NCI-H187 (cell line): ENCODE results near the gene FAM236C.
"Not testable (repeated sequence)": the region's sequence is repeated elsewhere in the genome, so short reads cannot be mapped to it uniquely, and the experiment has no call there.

Experiments
- DNase-seq, 2 experiments: peaks; one replicate each; lab custom pipeline; 2025; lab: John Stamatoyannopoulos, UW

The FAM236C gene

DNA sequence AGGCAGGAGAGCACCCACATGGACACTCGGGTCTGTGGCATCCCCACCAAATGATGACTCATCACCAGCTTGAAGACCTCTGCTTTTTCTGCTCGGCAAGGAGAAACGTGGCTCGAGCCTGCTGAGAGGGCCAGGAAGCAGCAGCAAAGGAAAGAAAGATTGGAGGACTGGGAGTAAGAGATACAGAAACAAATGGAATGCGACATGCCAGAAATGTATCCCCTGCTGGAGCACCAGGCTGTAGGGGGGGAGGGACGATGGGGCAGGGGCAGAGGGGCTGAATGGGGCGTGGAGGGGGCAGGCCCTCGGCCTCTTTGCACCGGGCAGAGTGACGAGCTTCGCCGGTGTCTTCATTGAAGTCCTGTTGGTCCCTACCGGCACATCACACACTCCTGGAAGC lies at the start of gene FAM236C:
Gene FAM236C (plus strand): TSS at position 301 of the 400 bp plus-strand sequence. CDS start 100 bp downstream, outside the sequence.
- not testable (repeated sequence) for DNase-seq

DNA sequence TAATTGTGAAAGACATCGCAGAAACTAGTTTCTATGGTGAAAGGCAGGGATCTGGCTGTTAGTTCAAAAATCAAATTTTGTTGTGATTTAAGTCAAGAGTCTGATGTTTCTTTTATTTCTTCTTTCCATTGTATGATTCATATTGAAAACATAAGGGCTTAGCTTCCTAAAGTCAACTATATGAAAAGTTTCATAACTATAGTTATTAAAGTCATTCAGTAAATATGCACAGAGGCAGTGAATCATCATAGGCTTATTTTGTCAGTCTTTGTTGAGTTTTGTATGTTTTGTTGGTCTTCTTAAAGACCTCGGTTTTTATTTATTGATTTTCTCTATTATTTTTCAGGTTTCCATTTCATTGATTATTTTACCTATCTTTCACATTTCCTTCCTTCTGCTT lies 29.5 kb upstream of the FAM236C start:
- DNase-seq, result not testable (repeated sequence)

DNA sequence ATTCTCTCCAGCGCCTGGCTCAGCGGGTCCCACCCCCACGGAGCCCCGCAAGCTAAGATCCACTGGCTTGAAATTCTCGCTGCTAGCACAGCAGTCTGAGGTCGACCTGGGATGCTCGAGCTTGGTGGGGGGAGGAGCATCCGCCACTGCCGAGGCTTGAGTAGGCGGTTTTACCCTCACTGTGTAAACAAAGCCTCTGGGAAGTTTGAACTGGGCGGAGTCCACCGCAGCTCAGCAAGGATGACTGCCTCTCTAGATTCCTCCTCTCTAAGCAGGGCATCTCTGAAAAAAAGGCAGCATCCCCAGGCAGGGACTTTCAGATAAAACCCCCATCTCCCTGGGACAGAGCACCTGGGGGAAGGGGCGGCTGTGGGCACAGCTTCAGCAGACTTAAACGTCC lies 22.7 kb upstream of the FAM236C start:
- not testable (repeated sequence) for DNase-seq

GRCh38 chrX:72916096-72916495 lies 3.7 kb downstream of the FAM236C start:
- not testable (repeated sequence) for DNase-seq

GRCh38 chrX:72932283-72932682 lies 19.9 kb downstream of the FAM236C start:
- not testable (repeated sequence) for DNase-seq

- DNase-seq, result not testable (repeated sequence)
These were observed 24.0 kb downstream of the FAM236C start for GRCh38 chrX:72936455-72936854.

- not testable (repeated sequence) for DNase-seq
These were observed 24.6 kb downstream of the FAM236C start for GRCh38 chrX:72936882-72937455.

DNA sequence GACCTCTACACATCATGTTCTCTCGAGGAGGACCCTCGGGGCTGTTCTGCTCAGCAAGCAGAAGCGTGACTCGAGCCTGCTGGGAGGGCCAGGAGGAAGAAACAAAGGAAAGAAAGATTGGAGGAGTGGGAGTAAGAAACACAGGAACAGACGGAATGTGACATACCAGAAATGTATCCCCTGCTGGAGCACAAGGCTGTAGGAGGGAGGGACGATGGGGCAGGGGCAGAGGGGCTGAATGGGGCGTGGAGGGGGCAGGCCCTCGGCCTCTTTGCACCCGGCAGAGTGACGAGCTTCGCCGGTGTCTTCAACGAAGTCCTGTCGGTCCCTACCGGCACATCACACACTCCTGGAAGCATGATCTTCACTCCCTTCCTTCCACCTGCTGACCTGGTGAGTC lies 25.5 kb downstream of the FAM236C start, which contains the start of gene FAM236A:
Gene FAM236A (plus strand): TSS at position 301 of the 400 bp plus-strand sequence. CDS start 57 bp downstream, at position 358.
- DNase-seq, result not testable (repeated sequence)

GRCh38 chrX:72942272-72942671 lies 29.9 kb downstream of the FAM236C start:
- not testable (repeated sequence) for DNase-seq

GRCh38 chrX:72943035-72943818 lies 30.8 kb downstream of the FAM236C start:
- DNase-seq, result not testable (repeated sequence)

GRCh38 chrX:72943819-72944169 lies 31.4 kb downstream of the FAM236C start, which contains the start of gene DMRTC1:
DMRTC1 (minus strand) TSS chrX:72943837; CDS start chrX:72875694, 68,143 bp downstream.
- not testable (repeated sequence) for DNase-seq

DNA sequence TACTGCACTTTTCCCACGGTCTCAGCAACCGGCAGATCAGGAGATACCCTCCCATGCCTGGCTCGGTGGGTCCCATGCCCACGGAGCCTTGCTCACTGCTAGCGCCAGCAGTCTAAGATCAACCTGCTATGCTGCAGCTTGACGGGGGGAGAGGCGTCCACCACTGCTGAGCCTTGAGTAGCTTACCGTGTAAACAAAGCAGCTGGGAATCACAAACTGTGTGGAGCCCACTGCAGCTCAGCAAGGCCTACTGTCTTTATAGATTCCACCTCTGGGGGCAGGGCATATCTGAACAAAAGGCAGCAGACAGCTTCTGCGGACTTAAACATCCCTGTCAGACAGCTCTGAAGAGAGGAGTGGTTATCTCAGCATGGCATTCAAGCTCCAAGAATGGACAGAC lies 47.6 kb downstream of the FAM236C start:
- not testable (repeated sequence) for DNase-seq
